CD4-positive, alpha-beta T cell treated with Interleukin-6 at 100 ng/mL for 8 hours (primary cell): ENCODE data around the gene KMT2A.
"Not testable (repeated sequence)": the region's sequence is repeated elsewhere in the genome, so short reads cannot be mapped to it uniquely, and the experiment has no call there.

Experiments
- DNase-seq: peaks from one replicate; pipeline ENCODE4 v3.0.0-alpha.2; 2020; ENCODE audit warnings: mixed read lengths, low spot score

The KMT2A gene

GRCh38 chr11:118533769-118534729 lies 97.8 kb downstream of the KMT2A start:
- no peak for DNase-seq

DNA sequence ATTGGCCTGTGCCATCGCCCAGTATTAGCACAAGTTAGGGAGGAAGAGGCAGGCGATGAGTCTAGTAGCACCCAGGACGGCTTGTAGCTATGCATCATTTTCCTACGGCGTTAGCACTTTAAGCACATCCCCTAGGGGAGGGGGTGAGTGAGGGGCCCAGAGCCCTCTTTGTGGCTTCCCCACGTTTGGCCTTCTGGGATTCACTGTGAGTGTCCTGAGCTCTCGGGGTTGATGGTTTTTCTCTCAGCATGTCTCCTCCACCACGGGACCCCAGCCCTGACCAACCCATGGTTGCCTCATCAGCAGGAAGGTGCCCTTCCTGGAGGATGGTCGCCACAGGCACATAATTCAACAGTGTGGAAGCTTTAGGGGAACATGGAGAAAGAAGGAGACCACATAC lies 99.0 kb downstream of the KMT2A start:
- no peak for DNase-seq

- no peak for DNase-seq
These were observed 100.4 kb downstream of the KMT2A start for GRCh38 chr11:118536726-118537125.

GRCh38 chr11:118537409-118537980 lies 101.2 kb downstream of the KMT2A start:
- DNase-seq, result no peak

- DNase-seq, result no peak
These were observed 107.8 kb downstream of the KMT2A start for GRCh38 chr11:118544010-118544646.

- DNase-seq, result no peak
These were observed 108.3 kb downstream of the KMT2A start for GRCh38 chr11:118544647-118545010.

- DNase-seq, result no peak
These were observed 109.2 kb downstream of the KMT2A start for GRCh38 chr11:118545533-118545932.

DNA sequence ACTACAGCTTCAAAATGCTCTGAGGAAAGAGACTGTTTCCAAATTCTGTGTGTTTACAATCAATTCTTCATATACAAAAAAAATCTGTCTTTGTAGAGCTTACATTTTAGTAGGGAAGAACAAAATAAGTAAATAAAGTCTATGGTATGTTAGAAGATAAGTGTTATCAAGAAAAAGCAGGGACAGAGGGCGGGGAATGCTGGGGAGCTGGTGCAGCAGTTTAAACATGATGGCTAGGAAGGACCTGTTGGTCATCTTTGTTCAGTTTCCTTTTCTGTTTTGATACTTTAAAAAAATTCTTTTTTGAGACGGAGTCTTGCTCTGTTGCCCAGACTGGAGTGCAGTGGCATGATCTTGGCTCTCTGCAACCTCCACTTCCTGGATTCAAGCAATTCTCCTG lies 110.8 kb downstream of the KMT2A start:
- no peak for DNase-seq

DNA sequence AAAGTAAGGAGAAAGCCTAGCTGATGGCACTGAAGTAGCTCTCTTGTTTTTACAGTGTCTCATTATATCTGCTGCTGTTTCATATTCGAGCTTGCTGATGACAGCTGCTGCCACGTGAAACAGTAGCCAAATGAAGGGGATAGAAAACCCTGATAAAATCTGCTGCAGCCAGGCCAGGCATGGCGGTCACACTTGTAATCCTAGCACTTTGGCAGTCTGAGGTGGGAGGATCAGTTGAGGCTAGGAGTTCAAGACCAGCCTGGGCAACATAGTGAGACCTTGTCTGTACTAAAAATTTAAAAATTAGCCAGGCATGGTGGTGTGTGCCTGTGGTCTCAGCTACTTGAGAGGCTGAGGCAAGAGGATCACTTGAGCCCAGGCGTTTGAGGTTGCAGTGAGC lies 116.0 kb downstream of the KMT2A start:
- DNase-seq, result no peak

DNA sequence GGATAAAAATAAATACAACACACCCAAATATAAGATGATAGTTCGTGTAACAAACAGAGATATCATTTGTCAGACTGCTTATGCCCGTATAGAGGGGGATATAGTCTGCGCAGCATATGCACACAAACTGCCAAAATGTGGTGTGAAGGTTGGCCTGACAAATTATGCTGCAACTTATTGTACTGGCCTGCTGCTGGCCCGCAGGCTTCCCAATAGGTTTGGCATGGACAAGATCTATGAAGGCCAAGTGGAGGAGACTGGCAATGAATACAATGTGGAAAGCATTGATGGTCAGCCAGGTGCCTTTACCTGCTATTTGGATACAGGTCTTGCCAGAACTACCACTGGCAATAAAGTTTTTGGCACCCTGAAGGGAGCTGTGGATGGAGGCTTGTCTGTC lies 124.5 kb downstream of the KMT2A start:
- DNase-seq, result no peak

GRCh38 chr11:118565051-118565450 lies 128.8 kb downstream of the KMT2A start:
- DNase-seq, result no peak

DNA sequence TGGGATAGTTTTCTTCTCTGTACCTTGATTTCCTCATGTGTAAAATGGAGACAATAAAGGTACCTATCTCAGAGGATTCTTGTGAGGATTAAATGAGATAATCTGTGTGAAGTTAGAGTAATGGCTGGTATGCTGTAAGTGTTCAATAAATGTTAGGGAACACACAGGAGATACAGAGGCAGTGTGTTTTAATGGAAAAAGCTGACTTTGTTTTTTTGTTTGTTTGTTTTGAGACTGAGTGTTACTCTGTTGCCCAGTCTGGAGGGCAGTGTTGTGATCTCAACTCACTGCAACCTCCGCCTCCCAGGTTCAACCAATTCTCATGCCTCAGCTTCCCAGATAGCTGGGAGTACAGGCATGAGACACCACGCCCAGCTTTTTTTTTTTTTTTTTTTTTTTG lies 133.4 kb downstream of the KMT2A start:
- DNase-seq, result no peak

- no peak for DNase-seq
These were observed 134.5 kb downstream of the KMT2A start for GRCh38 chr11:118570787-118571186.

GRCh38 chr11:118571701-118572060 lies 135.4 kb downstream of the KMT2A start:
- DNase-seq, result not testable (repeated sequence)

DNA sequence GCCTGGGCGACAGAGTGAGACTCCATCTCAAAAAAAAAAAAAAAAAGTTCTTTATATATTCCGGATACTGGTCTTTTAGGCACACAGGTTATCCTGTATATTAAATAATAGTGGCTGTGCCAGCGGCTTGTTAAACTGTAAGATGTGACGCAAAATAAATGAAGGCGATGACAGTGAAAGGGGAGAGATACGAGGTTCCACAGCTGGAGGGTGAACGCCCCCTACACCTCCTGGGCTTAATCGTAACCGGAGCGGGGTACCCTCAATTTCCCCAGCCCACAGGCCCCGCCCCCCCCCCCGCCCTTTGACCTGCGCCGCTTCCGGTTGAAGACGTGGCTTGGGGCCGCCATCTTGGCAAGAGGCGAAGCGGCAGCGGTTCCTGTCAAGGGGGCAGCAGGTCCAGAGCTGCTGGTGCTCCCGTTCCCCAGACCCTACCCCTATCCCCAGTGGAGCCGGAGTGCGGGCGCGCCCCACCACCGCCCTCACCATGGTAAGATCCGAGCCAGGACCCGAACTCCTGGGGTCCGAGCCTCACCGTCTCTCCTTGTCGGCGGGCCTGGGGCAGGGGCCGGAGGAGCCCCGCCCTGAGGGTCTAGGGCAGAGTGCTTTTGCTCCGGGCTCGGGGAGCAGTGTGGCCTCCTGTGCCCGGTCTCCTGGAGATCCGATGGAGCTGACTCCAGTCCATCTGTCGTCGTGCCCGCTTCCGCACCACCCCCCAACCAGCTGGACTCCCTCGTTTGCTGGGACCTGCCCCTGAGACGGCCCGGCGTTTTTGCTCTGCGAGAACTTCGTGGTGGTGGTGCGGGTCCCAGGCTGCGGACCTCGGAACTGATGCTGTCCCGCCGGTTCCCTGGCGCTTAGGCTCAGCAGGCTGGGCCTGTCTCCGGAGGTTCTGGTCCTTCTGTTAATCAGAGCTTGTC lies 136.0 kb downstream of the KMT2A start, which contains the start of gene ARCN1:
Gene ARCN1 (plus strand): TSS at position 349 of the 920 bp plus-strand sequence. CDS start 139 bp downstream, at position 488.
- DNase-seq, result peak; percentile 82

GRCh38 chr11:118572981-118573550 lies 136.8 kb downstream of the KMT2A start:
- DNase-seq, result peak; percentile 28

DNA sequence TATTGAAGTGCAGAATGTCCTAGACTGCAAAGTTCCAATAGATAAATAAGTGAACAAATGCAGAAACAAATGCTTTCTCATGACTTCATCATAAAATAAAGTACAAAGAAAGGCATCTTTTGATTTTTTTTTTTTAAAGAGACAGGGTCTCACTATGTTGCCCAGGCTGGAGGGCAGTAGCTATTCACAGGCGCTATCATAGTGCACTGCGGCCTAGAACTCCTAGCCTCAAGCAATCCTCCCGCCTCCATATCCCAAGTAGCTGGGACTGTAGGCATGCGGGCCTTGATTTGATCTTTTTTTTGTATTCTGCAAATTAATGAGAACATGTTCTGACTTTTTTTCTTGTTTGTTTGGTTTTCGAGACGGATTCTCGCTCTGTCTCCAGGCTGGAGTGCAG lies 138.3 kb downstream of the KMT2A start:
- no peak for DNase-seq
